ENCODE measurements around the gene CTNNA3.

GRCh38 chr10:66362522-66362921 lies 1333.5 kb downstream of the CTNNA3 start:
- peak in 1 of 2 donors; percentile 9 for TF ChIP-seq RAD21 (IDR thresholded peaks at IDR 0.05)
- no peak for TF ChIP-seq CTCF (IDR thresholded peaks at IDR 0.05; ENCODE audit: low read depth, low read length, missing input control)
- TF ChIP-seq NR2F2 (IDR thresholded peaks at IDR 0.05), result no peak
- TF ChIP-seq GABPA (IDR thresholded peaks at IDR 0.05 in 1 of 2, conservative IDR thresholded peaks at IDR 0.05 in 1 of 2), result no peak
- TF ChIP-seq ATF3 (IDR thresholded peaks at IDR 0.05), result no peak
- no peak for TF ChIP-seq ZBTB33 (IDR thresholded peaks at IDR 0.05)
- no peak for TF ChIP-seq REST (IDR thresholded peaks at IDR 0.05)
- TF ChIP-seq MAX (IDR thresholded peaks at IDR 0.05), result no peak
- no peak for TF ChIP-seq EGR1 (IDR thresholded peaks at IDR 0.05; ENCODE audit: low read depth in 2 of 2)
- TF ChIP-seq HNF4G (IDR thresholded peaks at IDR 0.05), result no peak
- TF ChIP-seq TAF1 (conservative IDR thresholded peaks at IDR 0.05), result no peak
- no peak for TF ChIP-seq YY1 (IDR thresholded peaks at IDR 0.05)
